Activated CD8-positive, alpha-beta memory T cell treated with anti-CD3 and anti-CD28 coated beads for 4 hours (primary cell): ENCODE results near the gene KCNA3.
A peak's percentile ranks its signal among the peaks of the same experiment; 100 is the strongest.

Experiments used
- DNase-seq, 2 donors: peaks; one replicate each; pipeline ENCODE4 v3.0.0-alpha.2; 2020; ENCODE audit warnings: low read depth in 2 of 2

Gene KCNA3

GRCh38 chr1:110674337-110675059 lies at the start of gene KCNA3:
TSS of gene KCNA3 (minus strand) at chr1:110674940. CDS start at chr1:110674809, 131 bp downstream.
- DNase-seq = peak; percentile 47 to 56

- no peak for DNase-seq
These were observed 48.1 kb upstream of the KCNA3 start for GRCh38 chr1:110722807-110723206.

GRCh38 chr1:110719908-110720307 lies 45.2 kb upstream of the KCNA3 start:
- DNase-seq = no peak

GRCh38 chr1:110718452-110718851 lies 43.7 kb upstream of the KCNA3 start:
- DNase-seq = no peak

GRCh38 chr1:110717179-110717578 lies 42.4 kb upstream of the KCNA3 start:
- DNase-seq = no peak

- DNase-seq = no peak
These were observed 39.7 kb upstream of the KCNA3 start for GRCh38 chr1:110714374-110714995.

- no peak for DNase-seq
These were observed 38.5 kb upstream of the KCNA3 start for GRCh38 chr1:110713221-110713620.

GRCh38 chr1:110710314-110710713 lies 35.6 kb upstream of the KCNA3 start:
- DNase-seq = no peak

GRCh38 chr1:110708974-110709440 lies 34.3 kb upstream of the KCNA3 start:
- DNase-seq = no peak

- no peak for DNase-seq
These were observed 32.5 kb upstream of the KCNA3 start for GRCh38 chr1:110707232-110707631.

- DNase-seq = no peak
These were observed 31.9 kb upstream of the KCNA3 start for GRCh38 chr1:110706621-110707020.

GRCh38 chr1:110702260-110702659 lies 27.5 kb upstream of the KCNA3 start:
- DNase-seq = no peak

- no peak for DNase-seq
These were observed 26.0 kb upstream of the KCNA3 start for GRCh38 chr1:110700767-110701166.

- DNase-seq = no peak
These were observed 22.9 kb upstream of the KCNA3 start for GRCh38 chr1:110697606-110698005.

GRCh38 chr1:110696818-110697217 lies 22.1 kb upstream of the KCNA3 start:
- DNase-seq = no peak

GRCh38 chr1:110690709-110691365 lies 16.1 kb upstream of the KCNA3 start:
- DNase-seq = no peak

- no peak for DNase-seq
These were observed 15.1 kb upstream of the KCNA3 start for GRCh38 chr1:110689868-110690267.

GRCh38 chr1:110688514-110688913 lies 13.8 kb upstream of the KCNA3 start:
- DNase-seq = no peak

GRCh38 chr1:110687250-110687649 lies 12.5 kb upstream of the KCNA3 start:
- no peak for DNase-seq

GRCh38 chr1:110686188-110686587 lies 11.4 kb upstream of the KCNA3 start:
- DNase-seq = no peak

GRCh38 chr1:110684491-110684890 lies 9.8 kb upstream of the KCNA3 start:
- DNase-seq = no peak

GRCh38 chr1:110682898-110683297 lies 8.2 kb upstream of the KCNA3 start:
- no peak for DNase-seq
